BLaER1 (cell line): Measurements from ENCODE around the gene PTPRG.

ENCODE experiments used
- H3K27ac ChIP-seq: shearing (Covaris generic); formaldehyde crosslinking; 2 replicates; pipeline ENCODE4 v1.8.1; 2022
- H3K27me3 ChIP-seq: shearing (Covaris generic); formaldehyde crosslinking; 2 replicates; pipeline ENCODE4 v1.8.1; 2022
- H3K36me3 ChIP-seq: shearing (Covaris generic); formaldehyde crosslinking; 2 replicates; pipeline ENCODE4 v1.8.1; 2022
- H3K4me1 ChIP-seq: shearing (Covaris generic); formaldehyde crosslinking; 2 replicates; pipeline ENCODE4 v1.8.1; 2022
- H3K4me2 ChIP-seq: shearing (Covaris generic); formaldehyde crosslinking; 2 replicates; pipeline ENCODE4 v1.8.1; 2022
- H3K4me3 ChIP-seq: shearing (Covaris generic); formaldehyde crosslinking; 2 replicates; pipeline ENCODE4 v1.8.1; 2022
- H3K9ac ChIP-seq: shearing (Covaris generic); formaldehyde crosslinking; 2 replicates; pipeline ENCODE4 v1.8.1; 2022
- H3K9me3 ChIP-seq: shearing (Covaris generic); formaldehyde crosslinking; 2 replicates; pipeline ENCODE4 v1.8.1; 2022
- H4K20me1 ChIP-seq: shearing (Covaris generic); formaldehyde crosslinking; 2 replicates; pipeline ENCODE4 v1.8.1; 2022
- Cebpa-rat ChIP-seq: shearing (Covaris generic); IDR thresholded peaks from 2 replicates; pipeline ENCODE4 v1.8.1; 2022

The PTPRG gene

DNA sequence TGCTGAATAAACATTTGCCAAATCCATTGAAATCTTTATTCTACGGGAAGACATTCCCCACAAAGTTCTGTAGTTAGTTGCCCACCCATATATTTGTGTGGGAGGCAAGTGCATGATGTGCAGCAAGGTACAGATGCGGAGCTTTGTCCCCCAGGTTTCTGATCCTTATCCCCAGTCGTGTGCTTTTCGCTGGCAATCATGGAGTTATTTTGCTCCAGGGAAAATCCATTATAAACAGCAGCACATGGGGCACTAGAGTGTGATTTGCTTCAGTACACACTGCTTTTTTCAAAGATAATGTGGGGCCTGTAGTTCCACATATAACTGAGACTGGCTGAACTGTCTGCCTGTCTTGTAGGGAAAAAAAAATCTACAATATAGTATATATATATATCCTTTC lies 679.9 kb downstream of the PTPRG start:
- Histone ChIP-seq H3K27me3 (no peaks in the 10 kb centered on the region), H3K9ac (no peak overlapping the region), H3K27ac (no peak overlapping the region), H3K36me3 (no peaks in the 10 kb centered on the region), H4K20me1 (no peaks in the 10 kb centered on the region), H3K4me3 (no peak overlapping the region), H3K9me3 (no peaks in the 10 kb centered on the region), H3K4me1 (peaks cover 30% of the 10 kb centered on the region), H3K4me2 (no peak overlapping the region)
- TF ChIP-seq Cebpa-rat = no peak

DNA sequence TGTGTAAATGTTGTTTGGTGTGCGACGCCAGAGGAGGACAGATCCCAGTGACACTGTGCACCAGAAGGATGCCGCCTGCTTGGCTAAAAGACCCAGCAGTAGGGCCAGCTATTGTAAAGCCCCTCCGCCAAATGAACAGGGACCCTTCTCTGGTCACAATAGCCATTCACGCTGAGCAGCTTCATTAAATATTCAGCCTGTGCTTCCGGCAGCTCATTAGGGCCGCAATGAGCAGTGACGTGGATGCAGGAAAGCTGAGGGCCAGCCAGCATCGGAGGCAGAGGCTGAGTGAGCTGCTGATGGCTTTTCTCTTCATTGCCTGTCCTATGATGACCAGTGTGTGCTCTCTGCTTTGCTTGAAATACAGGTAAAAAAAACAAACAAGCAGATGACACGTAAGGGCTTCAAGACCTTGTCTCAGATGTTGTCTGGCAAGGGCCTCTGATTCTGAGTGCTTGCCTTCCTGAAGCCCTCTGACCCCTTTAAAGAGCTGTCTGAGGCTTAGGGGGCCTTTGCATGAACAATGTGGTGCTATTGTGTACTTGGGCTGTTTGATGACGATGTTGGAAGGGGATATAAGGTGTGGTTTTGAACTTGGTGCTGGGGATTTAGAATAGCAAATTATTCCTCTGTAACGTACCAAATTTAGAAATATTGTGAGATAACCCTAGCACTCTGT lies 681.6 kb downstream of the PTPRG start:
- H4K20me1 ChIP-seq = no peaks in the 10 kb centered on the region
- no peaks in the 10 kb centered on the region for H3K36me3 ChIP-seq
- no peak overlapping the region for H3K4me2 ChIP-seq
- no peak overlapping the region for H3K4me3 ChIP-seq
- H3K9ac ChIP-seq = no peak overlapping the region
- H3K9me3 ChIP-seq = no peaks in the 10 kb centered on the region
- H3K4me1 ChIP-seq = peaks cover 13% of the 10 kb centered on the region
- H3K27ac ChIP-seq = no peak overlapping the region
- no peaks in the 10 kb centered on the region for H3K27me3 ChIP-seq
- no peak for TF ChIP-seq Cebpa-rat

DNA sequence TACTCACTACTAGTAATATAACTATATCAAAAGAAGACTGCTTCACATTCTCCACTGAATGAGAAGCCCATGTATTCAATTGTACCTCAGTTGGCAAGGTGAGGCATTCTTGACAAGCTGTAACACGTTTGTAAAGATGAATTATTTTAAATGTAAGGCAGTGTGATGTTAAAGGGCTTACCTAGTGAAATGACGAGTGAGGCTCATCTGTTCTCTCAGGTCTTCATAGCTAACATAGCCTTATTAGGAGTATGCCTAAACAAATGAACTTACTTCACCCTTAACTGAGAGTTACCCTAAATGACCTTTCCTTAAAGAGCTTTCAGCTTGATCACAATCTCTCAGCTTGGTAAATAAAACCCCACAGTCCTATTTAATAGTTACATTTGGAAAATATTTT lies 684.7 kb downstream of the PTPRG start:
- Histone ChIP-seq H4K20me1 (no peaks in the 10 kb centered on the region), H3K36me3 (no peaks in the 10 kb centered on the region), H3K9me3 (no peaks in the 10 kb centered on the region), H3K4me3 (no peak overlapping the region), H3K27ac (no peak overlapping the region), H3K9ac (no peak overlapping the region), H3K4me1 (no peaks in the 10 kb centered on the region), H3K27me3 (no peaks in the 10 kb centered on the region), H3K4me2 (no peak overlapping the region)
- no peak for TF ChIP-seq Cebpa-rat

DNA sequence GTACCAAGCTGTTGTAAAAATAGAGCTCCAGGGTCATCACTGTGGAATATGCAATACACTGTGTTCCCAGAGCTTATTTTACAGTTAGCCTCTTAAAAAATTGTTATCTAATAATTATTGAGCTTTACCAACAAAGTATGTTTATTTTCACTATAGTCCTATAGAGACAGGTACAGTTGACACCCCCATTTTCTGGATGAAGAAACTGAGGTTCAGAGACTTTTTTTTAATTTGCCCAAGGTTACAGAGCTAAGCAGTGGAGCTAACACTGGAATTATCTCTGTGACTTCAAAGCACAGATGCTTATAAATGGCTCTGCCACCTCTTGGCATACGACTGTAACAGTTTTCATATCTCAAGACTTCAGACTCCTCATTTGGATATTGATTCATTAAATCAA lies 685.6 kb downstream of the PTPRG start:
- Histone ChIP-seq H3K4me1 (no peaks in the 10 kb centered on the region), H3K27me3 (no peaks in the 10 kb centered on the region), H3K4me2 (no peak overlapping the region), H3K9me3 (no peaks in the 10 kb centered on the region), H3K4me3 (no peak overlapping the region), H4K20me1 (no peaks in the 10 kb centered on the region), H3K27ac (no peak overlapping the region), H3K9ac (no peak overlapping the region), H3K36me3 (no peaks in the 10 kb centered on the region)
- TF ChIP-seq Cebpa-rat = no peak

GRCh38 chr3:62248734-62249483 lies 687.5 kb downstream of the PTPRG start:
- no peaks in the 10 kb centered on the region for H3K9me3 ChIP-seq
- TF ChIP-seq Cebpa-rat = no peak
- no peaks in the 10 kb centered on the region for H3K27me3 ChIP-seq
- H3K27ac ChIP-seq = no peak overlapping the region
- H3K4me1 ChIP-seq = no peaks in the 10 kb centered on the region
- no peaks in the 10 kb centered on the region for H3K36me3 ChIP-seq
- no peak overlapping the region for H3K9ac ChIP-seq
- no peak overlapping the region for H3K4me3 ChIP-seq
- H4K20me1 ChIP-seq = no peaks in the 10 kb centered on the region
- H3K4me2 ChIP-seq = no peak overlapping the region

GRCh38 chr3:62249484-62249776 lies 688.1 kb downstream of the PTPRG start:
- no peaks in the 10 kb centered on the region for H3K4me1 ChIP-seq
- H3K9ac ChIP-seq = no peak overlapping the region
- H3K9me3 ChIP-seq = no peaks in the 10 kb centered on the region
- no peak overlapping the region for H3K4me2 ChIP-seq
- no peak overlapping the region for H3K4me3 ChIP-seq
- TF ChIP-seq Cebpa-rat = no peak
- H4K20me1 ChIP-seq = no peaks in the 10 kb centered on the region
- no peaks in the 10 kb centered on the region for H3K36me3 ChIP-seq
- H3K27me3 ChIP-seq = no peaks in the 10 kb centered on the region
- H3K27ac ChIP-seq = no peak overlapping the region

GRCh38 chr3:62249855-62250543 lies 688.6 kb downstream of the PTPRG start:
- Histone ChIP-seq H3K36me3 (no peaks in the 10 kb centered on the region), H3K4me2 (no peak overlapping the region), H4K20me1 (no peaks in the 10 kb centered on the region), H3K27ac (no peak overlapping the region), H3K9ac (no peak overlapping the region), H3K9me3 (no peaks in the 10 kb centered on the region), H3K4me3 (no peak overlapping the region), H3K4me1 (no peaks in the 10 kb centered on the region), H3K27me3 (no peaks in the 10 kb centered on the region)
- TF ChIP-seq Cebpa-rat = no peak

DNA sequence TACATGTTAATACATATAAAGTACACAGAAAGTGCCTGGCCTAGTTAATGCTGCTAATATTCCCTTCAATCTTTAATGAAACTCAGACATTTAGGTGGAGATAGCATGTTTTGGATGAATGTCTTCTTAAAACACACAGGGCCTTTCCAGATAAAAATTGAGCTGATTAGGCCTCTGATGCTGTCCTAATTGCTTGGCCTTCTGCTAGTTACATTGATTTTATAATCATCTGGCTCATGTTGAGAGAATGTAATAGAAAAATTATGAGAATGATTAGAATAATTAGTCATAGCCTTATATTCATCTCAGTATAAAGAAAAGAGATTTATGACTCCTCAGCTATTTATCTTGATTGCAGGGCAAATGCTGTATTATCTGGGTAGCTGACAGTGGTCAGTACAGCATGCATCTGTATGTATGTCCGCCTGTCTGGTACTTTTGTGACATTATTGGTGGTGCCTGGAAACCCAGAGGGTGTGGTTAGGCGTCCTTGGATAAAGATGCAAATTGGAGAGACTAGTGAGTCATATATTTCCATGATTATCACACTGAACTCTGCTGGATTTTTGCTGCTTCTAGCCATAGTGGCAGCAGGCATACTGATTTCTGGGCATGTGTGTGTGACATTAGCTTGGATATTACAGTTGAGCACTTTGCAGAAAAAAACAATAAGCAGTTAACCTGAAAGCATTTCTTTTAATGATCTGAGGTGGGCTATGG lies 691.2 kb downstream of the PTPRG start:
- Histone ChIP-seq H3K9ac (no peak overlapping the region), H3K4me2 (no peak overlapping the region), H3K27me3 (no peaks in the 10 kb centered on the region), H4K20me1 (no peaks in the 10 kb centered on the region), H3K36me3 (no peaks in the 10 kb centered on the region), H3K27ac (no peak overlapping the region), H3K4me3 (no peak overlapping the region), H3K9me3 (no peaks in the 10 kb centered on the region), H3K4me1 (no peaks in the 10 kb centered on the region)
- no peak for TF ChIP-seq Cebpa-rat

GRCh38 chr3:62253971-62254370 lies 692.6 kb downstream of the PTPRG start:
- TF ChIP-seq Cebpa-rat = no peak
- no peaks in the 10 kb centered on the region for H3K4me1 ChIP-seq
- no peak overlapping the region for H3K27ac ChIP-seq
- no peak overlapping the region for H3K4me2 ChIP-seq
- no peak overlapping the region for H3K4me3 ChIP-seq
- H3K27me3 ChIP-seq = no peaks in the 10 kb centered on the region
- no peak overlapping the region for H3K9ac ChIP-seq
- H3K36me3 ChIP-seq = no peaks in the 10 kb centered on the region
- no peaks in the 10 kb centered on the region for H4K20me1 ChIP-seq
- no peaks in the 10 kb centered on the region for H3K9me3 ChIP-seq

DNA sequence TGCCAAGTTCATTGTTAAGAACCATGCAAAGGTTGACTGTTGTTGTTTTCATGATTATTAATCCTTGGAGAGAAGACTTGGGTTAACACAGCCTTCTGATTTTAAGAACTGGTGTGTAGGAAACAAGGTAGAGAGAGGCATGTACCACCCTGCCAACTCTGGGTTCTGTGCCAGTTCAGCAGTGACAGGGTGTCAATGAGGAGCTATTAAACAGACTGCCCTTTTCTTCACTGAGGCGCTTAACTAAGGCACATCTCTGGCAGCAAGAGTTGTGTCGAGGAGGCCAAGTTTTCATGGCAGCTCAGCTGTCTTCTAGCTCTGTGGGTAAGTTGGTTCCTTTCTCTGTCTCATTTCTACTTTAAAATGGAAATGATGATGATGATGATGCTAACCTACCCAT lies 694.4 kb downstream of the PTPRG start:
- Histone ChIP-seq H4K20me1 (no peaks in the 10 kb centered on the region), H3K27me3 (no peaks in the 10 kb centered on the region), H3K9ac (no peak overlapping the region), H3K36me3 (no peaks in the 10 kb centered on the region), H3K4me1 (no peaks in the 10 kb centered on the region), H3K4me2 (no peak overlapping the region), H3K9me3 (no peaks in the 10 kb centered on the region), H3K27ac (no peak overlapping the region), H3K4me3 (no peak overlapping the region)
- TF ChIP-seq Cebpa-rat = no peak
